ENCODE data around the gene SLC25A42. TPM values are rescaled to one million over a fixed set of nuclear protein-coding genes. Genes with fewer than 3 reads are reported as not detected.

The SLC25A42 gene
- total and polyA plus RNA-seq, 2 of the 13 experiments (the other 11 are each of a cell fraction or from before 2014, with no cell fraction given), result 12.8 to 18.3 TPM

DNA sequence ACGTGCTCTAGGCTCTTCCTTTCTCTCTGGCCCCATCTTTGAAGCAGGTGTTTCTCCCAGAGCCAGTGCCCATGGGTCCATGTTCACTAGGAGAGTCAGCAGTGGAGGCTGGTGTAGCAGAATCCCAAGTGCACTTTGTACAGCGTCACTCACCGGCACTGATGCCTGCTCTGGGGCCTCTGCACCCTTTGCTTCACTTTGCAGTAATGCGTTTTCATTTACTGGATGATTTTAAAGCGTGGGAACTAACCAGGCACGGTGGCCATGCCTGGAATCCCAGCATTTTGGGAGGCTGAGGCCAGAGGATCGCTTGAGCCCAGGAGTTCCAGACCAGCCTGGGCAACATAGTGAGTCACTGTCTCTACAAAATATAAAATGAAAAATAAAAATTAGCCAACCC is 30.7 kb downstream of the SLC25A42 start:
- no TSS peak for BruUV-seq (replicated peaks)
- FAIRE-seq, result peak; percentile 76
- no peak for TF ChIP-seq KMT2A (CRISPR knock-in tag; IDR thresholded peaks at IDR 0.05)
- TF ChIP-seq DMAP1 (CRISPR knock-in tag; IDR thresholded peaks at IDR 0.05), result no peak
- TF ChIP-seq ZNF547 (CRISPR knock-in tag; IDR thresholded peaks at IDR 0.05), result peak; percentile 45; the same call in 1 of the 2 replicates
- TF ChIP-seq NPAS2 (CRISPR knock-in tag; IDR thresholded peaks at IDR 0.05; ENCODE audit: borderline replicate concordance), result no peak
- TF ChIP-seq RXRA (CRISPR knock-in tag; IDR thresholded peaks at IDR 0.05), result peak; percentile 38; the same call in 1 of the 2 replicates
- TF ChIP-seq, protein P1, sequence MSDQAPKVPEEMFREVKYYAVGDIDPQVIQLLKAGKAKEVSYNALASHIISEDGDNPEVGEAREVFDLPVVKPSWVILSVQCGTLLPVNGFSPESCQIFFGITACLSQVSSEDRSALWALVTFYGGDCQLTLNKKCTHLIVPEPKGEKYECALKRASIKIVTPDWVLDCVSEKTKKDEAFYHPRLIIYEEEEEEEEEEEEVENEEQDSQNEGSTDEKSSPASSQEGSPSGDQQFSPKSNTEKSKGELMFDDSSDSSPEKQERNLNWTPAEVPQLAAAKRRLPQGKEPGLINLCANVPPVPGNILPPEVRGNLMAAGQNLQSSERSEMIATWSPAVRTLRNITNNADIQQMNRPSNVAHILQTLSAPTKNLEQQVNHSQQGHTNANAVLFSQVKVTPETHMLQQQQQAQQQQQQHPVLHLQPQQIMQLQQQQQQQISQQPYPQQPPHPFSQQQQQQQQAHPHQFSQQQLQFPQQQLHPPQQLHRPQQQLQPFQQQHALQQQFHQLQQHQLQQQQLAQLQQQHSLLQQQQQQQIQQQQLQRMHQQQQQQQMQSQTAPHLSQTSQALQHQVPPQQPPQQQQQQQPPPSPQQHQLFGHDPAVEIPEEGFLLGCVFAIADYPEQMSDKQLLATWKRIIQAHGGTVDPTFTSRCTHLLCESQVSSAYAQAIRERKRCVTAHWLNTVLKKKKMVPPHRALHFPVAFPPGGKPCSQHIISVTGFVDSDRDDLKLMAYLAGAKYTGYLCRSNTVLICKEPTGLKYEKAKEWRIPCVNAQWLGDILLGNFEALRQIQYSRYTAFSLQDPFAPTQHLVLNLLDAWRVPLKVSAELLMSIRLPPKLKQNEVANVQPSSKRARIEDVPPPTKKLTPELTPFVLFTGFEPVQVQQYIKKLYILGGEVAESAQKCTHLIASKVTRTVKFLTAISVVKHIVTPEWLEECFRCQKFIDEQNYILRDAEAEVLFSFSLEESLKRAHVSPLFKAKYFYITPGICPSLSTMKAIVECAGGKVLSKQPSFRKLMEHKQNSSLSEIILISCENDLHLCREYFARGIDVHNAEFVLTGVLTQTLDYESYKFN (CRISPR knock-in tag; conservative IDR thresholded peaks at IDR 0.05), result peak; percentile 66
- TF ChIP-seq ZSCAN25 (CRISPR knock-in tag; IDR thresholded peaks at IDR 0.05), result 0 out of 2 replicates have a peak, but pooled peaks have one; percentile 33
- no peak for TF ChIP-seq POLR2G (IDR thresholded peaks at IDR 0.05; ENCODE audit: low read depth, low read length)
- TF ChIP-seq MAFK (conservative IDR thresholded peaks at IDR 0.05 in 1 of 2, IDR thresholded peaks at IDR 0.05 in 1 of 2; ENCODE audit: low read length in 2 of 2), result no peak
- peak; percentile 50 for TF ChIP-seq TEAD3 (CRISPR knock-in tag; optimal IDR thresholded peaks at IDR 0.05; ENCODE audit: borderline replicate concordance)
- peak; percentile 17; the same call in 1 of the 2 replicates for TF ChIP-seq TBX2 (CRISPR knock-in tag; IDR thresholded peaks at IDR 0.05; ENCODE audit: borderline replicate concordance)
- TF ChIP-seq ZNF292 (CRISPR knock-in tag; IDR thresholded peaks at IDR 0.05; ENCODE audit: borderline replicate concordance, low read depth), result peak; percentile 55
- TF ChIP-seq, protein P2, sequence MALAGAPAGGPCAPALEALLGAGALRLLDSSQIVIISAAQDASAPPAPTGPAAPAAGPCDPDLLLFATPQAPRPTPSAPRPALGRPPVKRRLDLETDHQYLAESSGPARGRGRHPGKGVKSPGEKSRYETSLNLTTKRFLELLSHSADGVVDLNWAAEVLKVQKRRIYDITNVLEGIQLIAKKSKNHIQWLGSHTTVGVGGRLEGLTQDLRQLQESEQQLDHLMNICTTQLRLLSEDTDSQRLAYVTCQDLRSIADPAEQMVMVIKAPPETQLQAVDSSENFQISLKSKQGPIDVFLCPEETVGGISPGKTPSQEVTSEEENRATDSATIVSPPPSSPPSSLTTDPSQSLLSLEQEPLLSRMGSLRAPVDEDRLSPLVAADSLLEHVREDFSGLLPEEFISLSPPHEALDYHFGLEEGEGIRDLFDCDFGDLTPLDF (CRISPR knock-in tag; IDR thresholded peaks at IDR 0.05), result no peak
- TF ChIP-seq ZFP36L1 (CRISPR knock-in tag; IDR thresholded peaks at IDR 0.05), result no peak
- TF ChIP-seq FOXP1 (IDR thresholded peaks at IDR 0.05), result no peak
- TF ChIP-seq FOXP1 (CRISPR knock-in tag; IDR thresholded peaks at IDR 0.05), result no peak
- peak; percentile 51 for TF ChIP-seq ASH2L (IDR thresholded peaks at IDR 0.05; ENCODE audit: insufficient read length, low read depth, low read length)

More for the DNA sequence above, 30.7 kb downstream of the SLC25A42 start:
- Histone ChIP-seq H3K4me3 (replicated peaks in 1 of 3; ENCODE audit: insufficient read depth in 1 of 3, low read depth in 2 of 3, low read length in 3 of 3) (no peak overlapping the region), H3K9ac (ENCODE audit: insufficient read depth, low read depth, low read length) (peak overlapping the region; percentile 19; the same call in 1 of the 2 replicates), H2AFZ (ENCODE audit: low read length) (no peak overlapping the region), H3K4me1 (ENCODE audit: insufficient read depth, low read length) (peaks cover 61% of the 10 kb centered on the region), H3K36me3 (replicated peaks in 1 of 2; ENCODE audit: control insufficient read depth in 1 of 2, insufficient read depth in 2 of 2, low read length in 2 of 2) (no peaks in the 10 kb centered on the region), H3K79me2 (ENCODE audit: insufficient read depth, low read length) (no peaks in the 10 kb centered on the region), H4K20me1 (ENCODE audit: insufficient read depth, low read length) (no peaks in the 10 kb centered on the region), H3K4me2 (ENCODE audit: low read depth, low read length) (peak overlapping the region; percentile 40), H3K9me3 (ENCODE audit: low read length) (no peaks in the 10 kb centered on the region), H3K27ac (ENCODE audit: extremely low read length, insufficient read depth, low read length) (peak overlapping the region; percentile 99), H3K27me3 (ENCODE audit: control insufficient read depth in 1 of 2, insufficient read depth in 2 of 2, low read length in 2 of 2) (no peaks in the 10 kb centered on the region)
- DNase-seq (ENCODE audit: low spot score) (peak; percentile 52), ATAC-seq (peak; percentile 35)
- intact Hi-C loops (cut with micrococcal nuclease; ENCODE audit: unreplicated experiment), result no loop called here
- POLR2A ChIA-PET, result interaction anchor here (0.7 to 1.0 kb wide), 2 partner anchors 29 to 31 kb away, joined by 3 to 4 read pairs; partner anchors contain the start of gene SLC25A42
- CTCF ChIA-PET (ENCODE audit: low intra/inter-chr PET ratio, low total read pairs), result no interaction called here
- WGBS (ENCODE audit: low lambda C conversion rate), result 13% methylated on average over 7 of the region's 7 CpGs
- in situ Hi-C loops (cut with HindIII; ENCODE audit: extremely low pct_ligation_motif_present, low pct_unique_long_range_greater_than_20kb), result no loop called here

Data from HepG2 (cell line).